Activated naive CD4-positive, alpha-beta T cell treated with anti-CD3 and anti-CD28 coated beads, Interleukin-2, amount 10 ng/mL, durations not matched to agents 7 days and 5 days (primary cell): ENCODE measurements around the gene NYAP2.
A peak's percentile ranks its signal among the peaks of the same experiment; 100 is the strongest.

Experiments
- CTCF ChIA-PET: fragments of 350-600 bp; sonication (Branson Sonifier 250); formaldehyde crosslinking; loops from one replicate; lab custom pipeline; 2021; ENCODE audit warnings: antibody characterized with exemption; lab: Charles Lee
- DNase-seq: peaks from one replicate; pipeline ENCODE4 v3.0.0-alpha.2; 2020
- H3K27ac Mint-ChIP-seq: one replicate; pipeline ENCODE4 v1.8.0; 2021; ENCODE audit warnings: mild to moderate bottlenecking, moderate library complexity, mixed read lengths
- H3K27me3 Mint-ChIP-seq: one replicate; pipeline ENCODE4 v1.8.0; 2021; ENCODE audit warnings: mild to moderate bottlenecking, mixed read lengths
- H3K36me3 Mint-ChIP-seq: one replicate; pipeline ENCODE4 v1.8.0; 2021; ENCODE audit warnings: mixed read lengths
- H3K4me1 Mint-ChIP-seq: one replicate; pipeline ENCODE4 v1.8.0; 2021; ENCODE audit warnings: mixed read lengths
- H3K4me3 Mint-ChIP-seq: one replicate; pipeline ENCODE4 v1.8.0; 2021; ENCODE audit warnings: mild to moderate bottlenecking, moderate library complexity, mixed read lengths
- H3K9me3 Mint-ChIP-seq: one replicate; pipeline ENCODE4 v1.8.0; 2021; ENCODE audit warnings: mixed read lengths

NYAP2 gene

DNA sequence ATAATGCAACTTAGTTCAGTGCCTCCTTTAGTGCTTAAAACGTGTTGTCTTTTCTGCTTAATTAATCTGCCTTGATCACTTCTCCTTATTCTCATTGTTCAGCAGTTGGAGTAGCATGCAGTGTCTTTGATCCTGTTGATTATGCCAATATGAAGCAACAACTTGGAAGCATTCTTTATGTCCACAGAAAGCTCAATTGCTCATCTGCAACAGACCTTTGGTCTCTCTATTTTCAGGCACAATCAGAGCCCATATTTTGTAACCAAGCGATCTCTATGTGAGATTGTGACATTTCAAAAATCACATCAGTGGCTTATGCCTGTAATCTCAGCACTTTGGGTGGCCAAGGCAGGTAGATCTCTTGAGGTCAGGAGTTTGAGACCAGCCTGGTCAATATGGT is 217.3 kb downstream of the NYAP2 start:
- CTCF ChIA-PET = no interaction called here
- H3K27ac Mint-ChIP-seq = no peak overlapping the region
- H3K36me3 Mint-ChIP-seq = no peaks in the 10 kb centered on the region
- no peak for DNase-seq
- peaks cover 8% of the 10 kb centered on the region for H3K27me3 Mint-ChIP-seq
- no peaks in the 10 kb centered on the region for H3K9me3 Mint-ChIP-seq
- no peaks in the 10 kb centered on the region for H3K4me1 Mint-ChIP-seq
- H3K4me3 Mint-ChIP-seq = no peak overlapping the region

DNA sequence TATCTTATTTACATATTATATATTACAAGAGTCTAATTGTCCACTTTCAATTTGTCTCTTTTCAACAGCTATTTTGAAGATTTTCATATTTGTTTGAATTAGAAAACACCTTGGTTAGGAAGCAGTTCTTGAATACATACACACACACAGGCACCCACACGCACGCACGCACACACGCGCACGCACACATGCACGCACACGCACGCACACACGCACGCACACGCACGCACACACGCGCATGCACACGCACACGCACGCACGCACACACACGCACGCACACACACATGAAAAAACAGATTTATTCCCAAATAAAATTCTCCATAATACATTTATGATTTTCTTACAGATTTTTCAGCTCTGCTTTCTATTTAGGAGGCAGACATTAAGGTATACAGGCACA is 220.7 kb downstream of the NYAP2 start:
- DNase-seq = no peak
- no peak overlapping the region for H3K27ac Mint-ChIP-seq
- H3K4me3 Mint-ChIP-seq = no peak overlapping the region
- H3K4me1 Mint-ChIP-seq = no peaks in the 10 kb centered on the region
- H3K9me3 Mint-ChIP-seq = no peaks in the 10 kb centered on the region
- no peaks in the 10 kb centered on the region for H3K36me3 Mint-ChIP-seq
- H3K27me3 Mint-ChIP-seq = peaks cover 3% of the 10 kb centered on the region
- CTCF ChIA-PET = no interaction called here

DNA sequence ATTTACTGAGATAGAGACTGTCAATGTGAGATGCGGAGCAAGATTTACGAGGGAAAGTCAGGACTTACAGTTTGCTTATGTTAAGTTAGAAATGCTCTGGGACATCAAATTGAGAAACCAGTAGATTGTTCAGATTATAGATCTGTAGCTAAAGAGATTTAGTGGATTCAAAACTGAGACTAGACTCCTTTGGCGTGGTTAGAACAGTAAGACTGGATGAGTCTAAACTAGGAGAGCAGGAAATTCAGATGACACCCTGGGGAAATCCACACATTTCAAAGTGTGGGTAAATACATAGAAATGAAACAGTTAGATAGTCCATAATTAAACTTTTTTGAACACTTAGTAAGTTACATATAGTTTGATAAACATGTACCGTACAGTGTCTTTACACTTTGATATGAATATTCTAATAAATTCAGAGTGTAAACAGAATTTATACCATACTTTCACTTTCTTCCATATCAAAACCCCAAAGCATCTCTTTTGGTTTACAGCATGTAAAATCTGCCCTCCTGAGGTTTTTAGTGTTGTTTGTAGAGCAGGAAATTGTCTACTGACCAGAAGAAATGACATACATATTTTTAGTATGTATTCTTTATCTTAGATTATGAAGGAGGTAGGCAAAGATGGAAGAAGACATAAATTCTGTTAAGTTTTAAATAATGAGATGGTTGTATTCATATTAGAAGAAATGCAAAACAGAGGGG is 231.5 kb downstream of the NYAP2 start:
- CTCF ChIA-PET = no interaction called here
- Mint-ChIP-seq H3K36me3 (no peaks in the 10 kb centered on the region), H3K9me3 (no peaks in the 10 kb centered on the region), H3K4me3 (no peak overlapping the region), H3K27ac (no peak overlapping the region), H3K4me1 (peaks cover 7% of the 10 kb centered on the region), H3K27me3 (no peaks in the 10 kb centered on the region)
- no peak for DNase-seq

DNA sequence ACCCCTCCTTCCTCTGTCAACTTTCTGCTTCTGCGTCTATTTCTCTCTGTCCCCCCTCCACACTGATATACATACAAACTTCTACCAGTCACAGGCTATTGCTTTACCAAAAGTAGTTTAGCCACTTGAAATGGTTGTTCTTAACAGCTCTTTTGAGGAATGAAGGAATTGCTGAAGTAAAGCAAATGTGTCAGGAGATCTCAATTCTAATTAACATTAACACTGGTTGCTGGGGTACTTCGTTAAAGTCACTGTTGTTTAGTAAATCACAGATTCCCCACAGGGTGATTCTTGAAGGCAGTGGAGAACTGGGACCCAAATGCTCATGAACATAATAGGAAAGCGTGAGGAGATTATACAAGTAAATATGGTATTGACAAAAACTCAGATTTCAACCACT is 232.8 kb downstream of the NYAP2 start:
- no peaks in the 10 kb centered on the region for H3K27me3 Mint-ChIP-seq
- H3K36me3 Mint-ChIP-seq = no peaks in the 10 kb centered on the region
- H3K4me1 Mint-ChIP-seq = peaks cover 7% of the 10 kb centered on the region
- no peaks in the 10 kb centered on the region for H3K9me3 Mint-ChIP-seq
- DNase-seq = no peak
- no peak overlapping the region for H3K4me3 Mint-ChIP-seq
- H3K27ac Mint-ChIP-seq = no peak overlapping the region
- CTCF ChIA-PET = no interaction called here

DNA sequence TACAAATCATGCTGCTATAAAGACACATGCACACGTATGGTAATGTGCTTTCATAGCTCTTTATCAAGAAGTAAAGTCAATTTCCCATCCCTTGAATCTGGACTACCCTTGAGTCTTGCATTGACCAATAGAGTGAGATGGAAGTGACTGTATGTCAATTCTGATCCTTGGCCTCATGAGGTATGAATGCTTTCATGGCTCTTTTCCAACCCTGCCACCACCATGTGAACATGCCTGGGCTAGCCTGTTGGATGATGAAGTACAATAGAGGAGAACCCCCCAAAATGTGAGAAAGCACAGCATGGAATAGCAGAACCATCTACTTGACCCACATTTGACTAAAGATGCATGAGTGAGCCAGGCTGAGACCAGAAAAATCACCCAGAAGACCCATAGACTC is 237.0 kb downstream of the NYAP2 start:
- Mint-ChIP-seq H3K27ac (no peak overlapping the region), H3K27me3 (peaks cover 5% of the 10 kb centered on the region), H3K9me3 (no peaks in the 10 kb centered on the region), H3K36me3 (no peaks in the 10 kb centered on the region), H3K4me1 (no peaks in the 10 kb centered on the region), H3K4me3 (no peak overlapping the region)
- CTCF ChIA-PET = no interaction called here
- DNase-seq = no peak

DNA sequence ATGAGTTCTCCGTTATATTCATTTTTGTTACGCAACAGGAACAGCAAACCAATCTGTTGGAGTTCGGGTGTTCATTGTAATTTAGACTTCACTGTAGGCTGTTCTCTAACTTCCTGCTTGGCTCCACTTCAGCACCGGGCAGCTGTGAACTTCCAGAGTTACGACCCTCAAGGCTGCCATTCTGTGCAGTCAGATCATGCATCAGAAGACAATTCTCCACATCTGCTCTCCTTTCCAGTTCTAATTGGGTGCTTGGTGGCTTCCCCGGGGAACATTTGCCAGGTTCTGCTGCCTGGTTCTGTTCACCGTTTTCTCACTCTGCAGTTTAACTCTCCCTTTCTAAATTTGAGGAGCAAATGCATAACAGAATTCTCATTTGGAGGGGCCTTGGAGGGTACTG is 237.7 kb downstream of the NYAP2 start:
- no peak for DNase-seq
- Mint-ChIP-seq H3K9me3 (no peaks in the 10 kb centered on the region), H3K27me3 (peaks cover 5% of the 10 kb centered on the region), H3K27ac (no peak overlapping the region), H3K4me3 (no peak overlapping the region), H3K36me3 (no peaks in the 10 kb centered on the region), H3K4me1 (no peaks in the 10 kb centered on the region)
- CTCF ChIA-PET = no interaction called here

DNA sequence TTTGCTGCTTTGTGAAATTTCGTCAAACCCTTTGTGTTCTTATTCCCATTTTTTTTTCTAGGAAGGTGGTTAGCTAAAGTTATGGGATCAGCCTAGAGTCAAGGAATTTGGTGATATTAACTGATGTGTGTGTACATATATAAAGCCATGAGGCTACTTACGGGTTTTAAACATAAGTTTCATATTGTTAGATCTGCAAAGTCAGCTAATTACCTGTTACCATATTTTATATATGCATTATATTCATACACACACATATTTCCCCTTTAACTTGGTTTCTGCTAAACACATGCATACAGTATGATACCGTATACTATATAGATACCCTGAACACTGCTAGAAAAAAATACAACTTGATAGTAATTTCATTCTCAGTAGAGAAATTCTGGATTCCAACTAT is 241.0 kb downstream of the NYAP2 start:
- no peaks in the 10 kb centered on the region for H3K9me3 Mint-ChIP-seq
- no peak overlapping the region for H3K4me3 Mint-ChIP-seq
- no peak for DNase-seq
- H3K27me3 Mint-ChIP-seq = peaks cover 10% of the 10 kb centered on the region
- no peak overlapping the region for H3K27ac Mint-ChIP-seq
- CTCF ChIA-PET = interaction anchor here (1.3 kb wide), 1 partner anchor 12 kb away, joined by 3 read pairs; no protein-coding TSS in a partner anchor
- no peaks in the 10 kb centered on the region for H3K4me1 Mint-ChIP-seq
- H3K36me3 Mint-ChIP-seq = no peaks in the 10 kb centered on the region

DNA sequence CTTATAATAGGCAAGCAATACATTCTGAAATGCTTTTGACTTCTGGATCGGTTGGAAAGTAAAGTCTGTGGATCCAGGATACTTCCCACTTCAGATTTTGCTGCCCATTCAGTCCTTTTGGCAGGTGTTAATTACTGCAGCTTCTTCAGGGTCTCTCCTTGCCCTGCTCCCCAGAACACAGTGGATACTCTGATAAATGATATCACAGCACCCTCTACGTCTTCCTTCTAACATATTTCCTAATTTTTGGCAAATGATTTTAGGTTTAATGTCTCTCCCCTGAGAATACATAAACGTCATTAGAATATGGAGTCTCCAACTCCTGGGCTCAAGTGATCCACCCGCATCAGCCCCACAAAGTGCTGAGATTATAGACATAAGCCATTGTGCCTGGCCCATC is 249.8 kb downstream of the NYAP2 start:
- H3K4me1 Mint-ChIP-seq = no peaks in the 10 kb centered on the region
- no peak overlapping the region for H3K27ac Mint-ChIP-seq
- H3K4me3 Mint-ChIP-seq = no peak overlapping the region
- no peaks in the 10 kb centered on the region for H3K9me3 Mint-ChIP-seq
- H3K36me3 Mint-ChIP-seq = no peaks in the 10 kb centered on the region
- no peak for DNase-seq
- H3K27me3 Mint-ChIP-seq = peaks cover 5% of the 10 kb centered on the region
- CTCF ChIA-PET = no interaction called here

DNA sequence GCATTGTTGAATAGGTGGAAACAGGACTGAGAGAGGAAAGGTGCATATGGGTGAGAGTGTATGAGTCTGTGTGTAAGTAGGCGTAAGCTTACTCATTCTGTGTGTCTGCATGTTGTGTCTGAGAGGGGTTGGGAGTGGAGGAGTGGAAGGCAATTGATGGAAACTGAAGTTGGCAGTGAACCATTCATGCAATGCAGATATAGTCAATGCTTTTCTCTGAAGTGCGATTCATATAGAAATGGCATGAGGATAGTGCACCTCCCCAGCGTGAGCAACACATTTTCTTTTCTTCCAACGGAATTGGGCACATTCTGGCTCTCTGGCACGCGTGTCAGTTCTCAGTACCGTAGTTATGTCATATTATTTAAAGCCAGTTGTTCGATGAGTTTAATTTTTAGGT is 250.5 kb downstream of the NYAP2 start:
- peaks cover 4% of the 10 kb centered on the region for H3K27me3 Mint-ChIP-seq
- no peak for DNase-seq
- CTCF ChIA-PET = no interaction called here
- H3K9me3 Mint-ChIP-seq = no peaks in the 10 kb centered on the region
- no peak overlapping the region for H3K27ac Mint-ChIP-seq
- H3K36me3 Mint-ChIP-seq = no peaks in the 10 kb centered on the region
- no peak overlapping the region for H3K4me3 Mint-ChIP-seq
- H3K4me1 Mint-ChIP-seq = no peaks in the 10 kb centered on the region

DNA sequence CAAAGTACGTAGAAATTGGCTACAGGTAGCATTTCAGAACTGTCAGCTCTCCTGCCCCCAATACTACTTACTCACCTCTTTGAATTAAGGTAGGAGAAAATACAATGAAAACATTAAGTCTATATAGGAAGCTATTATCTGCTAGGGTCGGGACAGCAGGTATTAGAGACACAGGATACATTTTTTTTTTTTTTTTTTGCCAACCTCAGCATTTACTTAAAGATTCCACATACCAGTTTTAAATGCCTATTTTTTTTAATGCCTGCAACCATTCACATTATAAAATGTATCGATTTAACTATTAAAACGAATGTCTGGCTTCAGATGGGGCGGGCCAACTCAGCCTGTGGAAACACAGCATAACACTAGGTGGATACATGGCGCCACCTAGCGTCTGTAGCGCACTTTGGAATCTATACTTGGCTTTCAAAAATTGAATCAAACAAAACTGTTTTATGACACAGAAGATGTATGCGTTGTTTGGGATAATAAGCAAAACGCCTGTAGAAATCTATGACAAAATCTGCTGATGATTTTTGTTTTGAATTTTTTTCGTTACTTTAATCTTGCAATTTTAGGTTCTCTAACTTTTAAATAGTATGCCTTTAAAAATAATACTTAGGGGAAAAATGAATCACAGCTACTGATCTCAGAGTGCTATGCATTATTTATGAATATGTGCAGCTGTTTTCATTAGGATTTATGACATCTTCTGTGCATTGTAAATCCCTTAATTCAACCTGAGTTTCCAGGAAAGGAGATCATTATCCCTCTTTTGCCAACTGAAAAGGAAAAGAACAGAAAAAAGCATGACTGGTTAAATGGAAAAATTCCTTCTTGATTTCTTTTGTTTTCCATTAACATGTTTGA is 261.0 kb downstream of the NYAP2 start:
- peak; percentile 84 for DNase-seq
- H3K9me3 Mint-ChIP-seq = no peaks in the 10 kb centered on the region
- CTCF ChIA-PET = interaction anchor here (0.6 to 6.3 kb wide), 7 partner anchors 174 to 1616 kb away, joined by 3 to 45 read pairs (median 3); no protein-coding TSS in a partner anchor

DNA sequence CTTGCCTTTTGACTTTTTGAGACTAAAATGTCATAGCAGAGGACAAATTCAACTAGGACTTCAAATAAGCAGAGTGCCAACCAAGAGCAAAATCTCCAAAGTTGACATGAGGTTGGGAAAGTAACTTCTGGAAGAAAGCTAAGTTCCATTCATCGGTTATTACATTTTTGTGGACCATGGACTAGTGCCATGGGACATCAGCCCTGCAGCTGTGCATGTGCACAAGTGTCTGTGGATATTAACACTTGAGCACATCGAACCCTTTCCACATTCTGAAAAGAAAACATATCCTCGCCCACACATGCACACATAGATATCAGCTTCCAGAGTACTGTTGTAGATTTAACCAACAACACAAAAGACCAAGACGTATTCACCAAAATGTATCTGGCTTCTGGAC is 262.6 kb downstream of the NYAP2 start:
- H3K4me1 Mint-ChIP-seq = no peaks in the 10 kb centered on the region
- no peak overlapping the region for H3K27ac Mint-ChIP-seq
- no peak overlapping the region for H3K4me3 Mint-ChIP-seq
- DNase-seq = no peak
- no peaks in the 10 kb centered on the region for H3K9me3 Mint-ChIP-seq
- H3K27me3 Mint-ChIP-seq = peaks cover 8% of the 10 kb centered on the region
- no peaks in the 10 kb centered on the region for H3K36me3 Mint-ChIP-seq
- CTCF ChIA-PET = interaction anchor here (0.9 to 6.3 kb wide), 2 partner anchors 379 to 660 kb away, joined by 3 to 45 read pairs; no protein-coding TSS in a partner anchor

More for the DNA sequence above, 261.0 kb downstream of the NYAP2 start:
- Mint-ChIP-seq H3K36me3 (no peaks in the 10 kb centered on the region), H3K27me3 (peaks cover 8% of the 10 kb centered on the region), H3K4me3 (no peak overlapping the region), H3K27ac (no peak overlapping the region), H3K4me1 (no peaks in the 10 kb centered on the region)

DNA sequence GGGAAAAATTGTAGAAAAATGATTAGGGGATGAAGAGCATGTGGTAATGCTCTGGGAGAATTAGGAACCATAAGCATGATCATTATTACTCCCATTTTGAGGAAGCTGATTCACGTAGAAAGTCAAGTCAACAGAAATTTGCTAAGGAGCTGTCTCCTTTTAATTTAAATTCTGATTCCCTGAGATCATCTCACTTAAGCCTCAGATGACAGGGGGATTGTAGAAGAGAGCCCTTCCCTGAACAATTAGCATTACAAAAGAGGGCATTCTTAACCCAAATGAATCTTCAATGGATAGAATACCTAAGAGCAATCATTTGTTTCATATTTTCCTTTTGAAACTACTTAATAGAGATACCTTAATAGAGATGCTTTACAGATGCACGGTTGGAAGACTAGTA is 267.9 kb downstream of the NYAP2 start:
- Mint-ChIP-seq H3K9me3 (no peaks in the 10 kb centered on the region), H3K4me3 (no peak overlapping the region), H3K27me3 (peaks cover 8% of the 10 kb centered on the region), H3K27ac (no peak overlapping the region), H3K36me3 (no peaks in the 10 kb centered on the region), H3K4me1 (no peaks in the 10 kb centered on the region)
- CTCF ChIA-PET = interaction anchor here (1.3 kb wide), 1 partner anchor 10 kb away, joined by 5 read pairs; no protein-coding TSS in a partner anchor
- DNase-seq = no peak

DNA sequence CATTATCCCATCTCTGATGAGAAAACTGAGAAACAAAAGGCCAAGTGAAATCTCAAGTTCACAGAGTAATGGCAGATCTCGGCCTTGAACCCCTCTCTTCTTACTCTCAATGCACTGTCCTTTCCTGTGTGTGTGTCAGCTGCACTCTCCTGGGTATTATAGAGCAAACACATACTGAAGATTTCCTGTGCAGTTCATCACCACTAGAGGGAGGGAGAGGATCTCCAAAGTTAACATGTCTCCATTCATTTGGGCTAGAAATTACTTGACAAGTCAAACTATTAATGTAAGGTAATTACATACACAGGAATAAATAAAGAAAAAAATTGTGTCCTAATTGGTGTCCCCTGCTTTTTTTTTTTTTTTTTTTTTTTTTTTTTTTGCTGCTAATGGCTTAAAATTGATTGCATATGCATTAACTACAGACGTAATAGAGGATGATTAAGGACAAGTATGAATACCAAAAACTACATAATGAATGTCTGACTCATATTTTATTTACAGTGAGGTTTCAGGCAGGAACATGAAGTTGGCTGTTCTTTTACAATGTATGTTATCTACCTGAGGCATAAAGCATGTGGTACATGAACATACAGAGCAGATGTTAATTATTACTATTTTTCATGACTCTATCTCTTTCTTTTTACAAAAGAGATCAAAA is 269.2 kb downstream of the NYAP2 start:
- CTCF ChIA-PET = interaction anchor here (0.8 to 1.1 kb wide), 2 partner anchors 11 to 1134 kb away, joined by 3 to 7 read pairs; no protein-coding TSS in a partner anchor
- peak; percentile 26 for DNase-seq

More for the DNA sequence above, 269.2 kb downstream of the NYAP2 start:
- H3K9me3 Mint-ChIP-seq = no peaks in the 10 kb centered on the region
- no peak overlapping the region for H3K27ac Mint-ChIP-seq
- H3K36me3 Mint-ChIP-seq = no peaks in the 10 kb centered on the region
- peaks cover 2% of the 10 kb centered on the region for H3K27me3 Mint-ChIP-seq
- no peak overlapping the region for H3K4me3 Mint-ChIP-seq
- H3K4me1 Mint-ChIP-seq = no peaks in the 10 kb centered on the region
